ENCODE results near the gene PIP5KL1.

Gene PIP5KL1

DNA sequence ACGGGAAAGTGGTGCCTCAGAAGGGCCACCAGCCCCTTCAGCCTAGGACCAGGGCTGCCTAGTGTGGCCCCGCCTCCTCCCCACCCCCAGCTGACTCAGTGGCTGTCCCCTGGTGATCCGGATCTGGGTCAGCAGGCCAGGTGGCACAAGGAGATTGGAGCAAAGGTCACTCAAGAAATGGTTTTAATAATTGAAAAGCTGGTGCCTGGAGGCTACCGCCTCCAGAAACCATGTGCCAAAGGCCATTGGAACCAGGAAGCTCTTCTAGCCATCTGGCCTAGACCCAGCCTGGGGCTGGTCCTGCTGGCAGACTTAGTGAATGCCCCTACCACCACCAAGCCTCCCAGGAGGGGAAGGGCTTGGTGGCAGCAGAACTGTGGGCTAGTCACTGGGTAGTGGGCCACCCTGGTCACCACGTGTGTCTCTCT lies 15.2 kb downstream of the PIP5KL1 start:
- no peak for DNase-seq
- no peaks in the 10 kb centered on the region for H3K36me3 ChIP-seq (ENCODE audit: control insufficient read depth, insufficient read depth, low read length)
- H3K56ac ChIP-seq (ENCODE audit: low read length) = no peak overlapping the region
- H2BK15ac ChIP-seq (replicated peaks; ENCODE audit: low read depth) = no peak overlapping the region
- H3K9ac ChIP-seq (ENCODE audit: low read length) = no peak overlapping the region
- H2BK5ac ChIP-seq (ENCODE audit: low read length) = no peak overlapping the region
- no peak overlapping the region for H3K4me3 ChIP-seq (ENCODE audit: low read length)
- H3K79me1 ChIP-seq (ENCODE audit: low read length) = no peaks in the 10 kb centered on the region
- WGBS (ENCODE audit: extremely low coverage, insufficient coverage, low lambda C conversion rate) = no CpG with 5 or more reads among the region's 5 CpGs
- H3K4me1 ChIP-seq (ENCODE audit: control insufficient read depth, low read depth, low read length) = no peaks in the 10 kb centered on the region
- no peak overlapping the region for H3K4me2 ChIP-seq (ENCODE audit: low read length)
- no peak overlapping the region for H2AK5ac ChIP-seq (ENCODE audit: low read length)
- H4K8ac ChIP-seq (ENCODE audit: low read depth, low read length) = no peak overlapping the region
- no peak overlapping the region for H3K27ac ChIP-seq (ENCODE audit: low read depth, low read length)
- no peak overlapping the region for H3K23ac ChIP-seq (ENCODE audit: low read length)
- no peak overlapping the region for H2BK120ac ChIP-seq (ENCODE audit: low read depth, low read length)
- H4K5ac ChIP-seq (ENCODE audit: low read length) = no peak overlapping the region
- no peaks in the 10 kb centered on the region for H3K79me2 ChIP-seq (ENCODE audit: control insufficient read depth, insufficient read depth, low read length)
- no peak overlapping the region for H3K18ac ChIP-seq (ENCODE audit: low read length)
- H3K4ac ChIP-seq (ENCODE audit: low read depth, low read length) = no peak overlapping the region
- H3K27me3 ChIP-seq (ENCODE audit: insufficient read depth, low read length, poor library complexity) = no peaks in the 10 kb centered on the region

DNA sequence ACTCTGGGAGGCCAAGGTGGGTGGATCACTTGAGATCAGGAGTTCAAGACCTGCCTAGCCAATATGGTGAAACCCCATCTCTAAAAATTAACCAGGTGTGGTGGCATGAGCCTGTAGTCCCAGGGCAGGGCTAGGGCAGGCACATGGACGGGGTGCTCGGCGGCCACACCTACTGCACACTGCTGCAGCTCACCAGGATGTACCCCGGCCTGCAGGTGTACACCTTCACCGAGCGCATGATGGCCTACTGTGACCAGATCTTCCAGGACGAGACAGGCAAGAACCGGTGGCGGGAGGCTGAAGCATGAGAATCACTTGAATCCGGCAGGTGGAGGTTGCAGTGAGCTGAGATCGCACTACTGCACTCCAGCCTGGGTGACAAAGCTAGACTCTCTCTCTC lies 16.9 kb downstream of the PIP5KL1 start:
- Histone ChIP-seq H3K18ac (ENCODE audit: low read length) (no peak overlapping the region), H2BK15ac (replicated peaks; ENCODE audit: low read depth) (no peak overlapping the region), H3K4me2 (ENCODE audit: low read length) (no peak overlapping the region), H3K79me1 (ENCODE audit: low read length) (no peaks in the 10 kb centered on the region), H2BK5ac (ENCODE audit: low read length) (no peak overlapping the region), H4K5ac (ENCODE audit: low read length) (no peak overlapping the region), H3K23ac (ENCODE audit: low read length) (no peak overlapping the region), H3K36me3 (ENCODE audit: control insufficient read depth, insufficient read depth, low read length) (no peaks in the 10 kb centered on the region), H3K4ac (ENCODE audit: low read depth, low read length) (no peak overlapping the region), H3K4me1 (ENCODE audit: control insufficient read depth, low read depth, low read length) (no peaks in the 10 kb centered on the region), H2BK120ac (ENCODE audit: low read depth, low read length) (no peak overlapping the region), H2AK5ac (ENCODE audit: low read length) (no peak overlapping the region), H4K8ac (ENCODE audit: low read depth, low read length) (no peak overlapping the region), H3K9ac (ENCODE audit: low read length) (no peak overlapping the region), H3K27ac (ENCODE audit: low read depth, low read length) (no peak overlapping the region), H3K27me3 (ENCODE audit: insufficient read depth, low read length, poor library complexity) (no peaks in the 10 kb centered on the region), H3K56ac (ENCODE audit: low read length) (no peak overlapping the region), H3K79me2 (ENCODE audit: control insufficient read depth, insufficient read depth, low read length) (no peaks in the 10 kb centered on the region), H3K4me3 (ENCODE audit: low read length) (no peak overlapping the region)
- no peak for DNase-seq
- WGBS (ENCODE audit: extremely low coverage, insufficient coverage, low lambda C conversion rate) = no CpG with 5 or more reads among the region's 11 CpGs

DNA sequence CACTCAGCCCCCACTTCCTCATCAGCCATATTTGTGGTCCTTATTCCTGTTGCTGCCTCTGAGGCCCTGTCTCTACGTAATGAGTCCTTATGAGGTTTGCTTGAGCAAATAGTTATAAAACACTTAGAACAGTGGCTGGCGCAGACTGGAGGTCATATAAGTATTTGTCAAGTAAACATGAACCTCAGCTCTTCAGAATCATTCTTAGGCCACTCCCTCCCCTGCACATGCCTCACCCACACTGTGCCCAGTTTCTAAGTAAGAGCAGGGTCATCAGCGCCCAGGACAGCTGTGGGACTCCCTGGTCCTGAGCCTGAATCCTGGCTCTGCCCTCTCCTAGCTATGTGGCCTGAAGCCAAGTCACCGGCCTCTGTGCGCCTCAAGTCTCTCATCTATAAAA lies 17.7 kb downstream of the PIP5KL1 start:
- Histone ChIP-seq H4K5ac (ENCODE audit: low read length) (no peak overlapping the region), H3K23ac (ENCODE audit: low read length) (no peak overlapping the region), H3K4me3 (ENCODE audit: low read length) (no peak overlapping the region), H2BK15ac (replicated peaks; ENCODE audit: low read depth) (no peak overlapping the region), H3K4me2 (ENCODE audit: low read length) (no peak overlapping the region), H2BK120ac (ENCODE audit: low read depth, low read length) (no peak overlapping the region), H3K36me3 (ENCODE audit: control insufficient read depth, insufficient read depth, low read length) (no peaks in the 10 kb centered on the region), H3K18ac (ENCODE audit: low read length) (no peak overlapping the region), H3K79me2 (ENCODE audit: control insufficient read depth, insufficient read depth, low read length) (no peaks in the 10 kb centered on the region), H3K27ac (ENCODE audit: low read depth, low read length) (no peak overlapping the region), H2AK5ac (ENCODE audit: low read length) (no peak overlapping the region), H3K56ac (ENCODE audit: low read length) (no peak overlapping the region), H3K27me3 (ENCODE audit: insufficient read depth, low read length, poor library complexity) (no peaks in the 10 kb centered on the region), H3K9ac (ENCODE audit: low read length) (no peak overlapping the region), H4K8ac (ENCODE audit: low read depth, low read length) (no peak overlapping the region), H2BK5ac (ENCODE audit: low read length) (no peak overlapping the region), H3K79me1 (ENCODE audit: low read length) (no peaks in the 10 kb centered on the region), H3K4me1 (ENCODE audit: control insufficient read depth, low read depth, low read length) (no peaks in the 10 kb centered on the region), H3K4ac (ENCODE audit: low read depth, low read length) (no peak overlapping the region)
- no CpG with 5 or more reads among the region's 5 CpGs for WGBS (ENCODE audit: extremely low coverage, insufficient coverage, low lambda C conversion rate)
- no peak for DNase-seq

DNA sequence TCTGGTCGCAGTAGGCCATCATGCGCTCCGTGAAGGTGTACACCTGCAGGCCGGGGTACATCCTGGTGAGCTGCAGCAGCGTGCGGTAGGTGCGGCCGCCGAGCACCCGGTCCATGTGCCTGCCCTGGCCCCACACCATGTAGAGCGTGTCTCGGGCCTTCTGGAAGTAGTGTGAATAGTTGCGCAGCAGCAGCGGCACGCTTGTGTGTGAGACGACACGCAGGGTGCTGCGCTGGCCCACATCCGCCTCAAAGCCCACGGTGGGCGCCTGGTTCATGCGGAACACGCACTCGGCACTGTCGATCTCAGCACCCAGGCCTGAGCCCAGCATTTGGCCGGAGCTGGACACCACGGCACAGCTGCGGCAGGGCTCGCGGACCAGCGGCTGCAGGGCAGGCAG lies 18.3 kb downstream of the PIP5KL1 start:
- H2BK120ac ChIP-seq (ENCODE audit: low read depth, low read length) = no peak overlapping the region
- no peak overlapping the region for H2AK5ac ChIP-seq (ENCODE audit: low read length)
- H2BK5ac ChIP-seq (ENCODE audit: low read length) = no peak overlapping the region
- no peaks in the 10 kb centered on the region for H3K79me2 ChIP-seq (ENCODE audit: control insufficient read depth, insufficient read depth, low read length)
- no peak overlapping the region for H3K56ac ChIP-seq (ENCODE audit: low read length)
- H3K27me3 ChIP-seq (ENCODE audit: insufficient read depth, low read length, poor library complexity) = no peaks in the 10 kb centered on the region
- no peak overlapping the region for H4K8ac ChIP-seq (ENCODE audit: low read depth, low read length)
- H3K4me1 ChIP-seq (ENCODE audit: control insufficient read depth, low read depth, low read length) = no peaks in the 10 kb centered on the region
- H2BK15ac ChIP-seq (replicated peaks; ENCODE audit: low read depth) = no peak overlapping the region
- H3K23ac ChIP-seq (ENCODE audit: low read length) = no peak overlapping the region
- no peaks in the 10 kb centered on the region for H3K79me1 ChIP-seq (ENCODE audit: low read length)
- no peak overlapping the region for H3K18ac ChIP-seq (ENCODE audit: low read length)
- no peak overlapping the region for H3K27ac ChIP-seq (ENCODE audit: low read depth, low read length)
- H3K4me2 ChIP-seq (ENCODE audit: low read length) = no peak overlapping the region
- H4K5ac ChIP-seq (ENCODE audit: low read length) = no peak overlapping the region
- H3K36me3 ChIP-seq (ENCODE audit: control insufficient read depth, insufficient read depth, low read length) = no peaks in the 10 kb centered on the region
- H3K4me3 ChIP-seq (ENCODE audit: low read length) = no peak overlapping the region
- H3K9ac ChIP-seq (ENCODE audit: low read length) = no peak overlapping the region
- no peak overlapping the region for H3K4ac ChIP-seq (ENCODE audit: low read depth, low read length)
- no peak for DNase-seq
- no CpG with 5 or more reads among the region's 31 CpGs for WGBS (ENCODE audit: extremely low coverage, insufficient coverage, low lambda C conversion rate)

DNA sequence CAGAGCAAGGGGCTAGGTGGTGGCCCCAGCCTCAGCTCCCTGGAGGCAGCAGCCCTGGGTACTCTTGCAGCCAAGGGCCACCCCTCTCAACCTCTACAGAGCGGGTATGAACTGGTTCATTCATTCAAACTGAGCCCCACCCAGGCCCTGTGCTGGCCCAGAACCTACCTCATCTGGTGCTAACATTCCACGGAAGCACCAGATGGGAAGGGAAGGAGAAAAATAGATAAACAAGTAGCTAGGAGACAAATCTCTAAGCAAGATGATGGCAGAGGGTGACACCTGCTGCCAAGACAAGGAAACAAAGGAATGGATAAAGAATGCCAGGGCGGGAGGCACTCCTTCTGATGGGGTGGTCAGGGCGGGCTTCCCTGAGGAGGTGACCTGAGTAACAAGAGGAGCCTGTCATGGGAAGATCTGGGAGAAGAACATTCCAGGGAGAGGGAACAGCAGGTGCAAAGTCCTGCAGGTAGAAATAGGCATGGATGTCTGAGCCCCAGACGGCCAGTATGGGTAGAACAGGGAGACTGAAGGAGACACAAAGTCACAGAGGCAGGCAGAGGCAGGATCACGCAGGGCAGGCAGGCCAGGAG lies 19.9 kb downstream of the PIP5KL1 start:
- H4K8ac ChIP-seq (ENCODE audit: low read depth, low read length) = no peak overlapping the region
- no peak overlapping the region for H2BK120ac ChIP-seq (ENCODE audit: low read depth, low read length)
- no peak overlapping the region for H4K5ac ChIP-seq (ENCODE audit: low read length)
- WGBS (ENCODE audit: extremely low coverage, insufficient coverage, low lambda C conversion rate) = no CpG with 5 or more reads among the region's 6 CpGs
- H3K4ac ChIP-seq (ENCODE audit: low read depth, low read length) = no peak overlapping the region
- H3K56ac ChIP-seq (ENCODE audit: low read length) = no peak overlapping the region
- no peaks in the 10 kb centered on the region for H3K79me1 ChIP-seq (ENCODE audit: low read length)
- no peak overlapping the region for H3K27ac ChIP-seq (ENCODE audit: low read depth, low read length)
- no peaks in the 10 kb centered on the region for H3K79me2 ChIP-seq (ENCODE audit: control insufficient read depth, insufficient read depth, low read length)
- H2BK5ac ChIP-seq (ENCODE audit: low read length) = no peak overlapping the region
- no peaks in the 10 kb centered on the region for H3K36me3 ChIP-seq (ENCODE audit: control insufficient read depth, insufficient read depth, low read length)
- no peak overlapping the region for H2AK5ac ChIP-seq (ENCODE audit: low read length)
- H3K23ac ChIP-seq (ENCODE audit: low read length) = no peak overlapping the region
- no peak overlapping the region for H2BK15ac ChIP-seq (replicated peaks; ENCODE audit: low read depth)
- H3K4me2 ChIP-seq (ENCODE audit: low read length) = no peak overlapping the region
- no peaks in the 10 kb centered on the region for H3K4me1 ChIP-seq (ENCODE audit: control insufficient read depth, low read depth, low read length)
- H3K4me3 ChIP-seq (ENCODE audit: low read length) = no peak overlapping the region
- H3K27me3 ChIP-seq (ENCODE audit: insufficient read depth, low read length, poor library complexity) = no peaks in the 10 kb centered on the region
- peak; percentile 59 for DNase-seq
- no peak overlapping the region for H3K9ac ChIP-seq (ENCODE audit: low read length)
- no peak overlapping the region for H3K18ac ChIP-seq (ENCODE audit: low read length)

DNA sequence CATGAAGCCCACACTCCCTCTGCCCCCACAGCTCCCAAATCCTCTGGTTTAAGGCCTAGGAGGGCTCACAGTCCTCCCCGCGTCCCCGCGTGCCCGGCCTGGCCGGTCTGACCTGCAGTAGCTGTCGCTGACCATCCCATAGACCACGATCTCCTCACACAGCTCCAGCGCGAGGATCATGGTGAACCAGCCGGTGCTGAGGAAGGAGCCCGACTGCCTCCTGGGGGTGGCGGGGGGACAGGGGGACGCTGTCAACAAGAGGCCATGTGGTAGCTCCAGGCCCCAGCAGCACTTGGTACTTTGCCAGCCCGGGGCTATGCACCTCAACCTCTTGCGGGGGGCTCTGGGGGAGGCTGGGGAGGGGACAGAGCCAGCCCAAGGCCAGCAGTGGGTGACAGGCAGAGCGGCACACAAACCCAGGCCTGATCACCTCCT lies 20.7 kb downstream of the PIP5KL1 start:
- H3K4me3 ChIP-seq (ENCODE audit: low read length) = no peak overlapping the region
- no peaks in the 10 kb centered on the region for H3K79me1 ChIP-seq (ENCODE audit: low read length)
- H2BK5ac ChIP-seq (ENCODE audit: low read length) = no peak overlapping the region
- WGBS (ENCODE audit: extremely low coverage, insufficient coverage, low lambda C conversion rate) = no CpG with 5 or more reads among the region's 17 CpGs
- no peak overlapping the region for H2BK15ac ChIP-seq (replicated peaks; ENCODE audit: low read depth)
- no peak overlapping the region for H3K9ac ChIP-seq (ENCODE audit: low read length)
- no peak overlapping the region for H3K4ac ChIP-seq (ENCODE audit: low read depth, low read length)
- no peak overlapping the region for H3K23ac ChIP-seq (ENCODE audit: low read length)
- H2AK5ac ChIP-seq (ENCODE audit: low read length) = no peak overlapping the region
- DNase-seq = no peak
- H3K18ac ChIP-seq (ENCODE audit: low read length) = no peak overlapping the region
- no peak overlapping the region for H2BK120ac ChIP-seq (ENCODE audit: low read depth, low read length)
- H3K4me1 ChIP-seq (ENCODE audit: control insufficient read depth, low read depth, low read length) = no peaks in the 10 kb centered on the region
- no peak overlapping the region for H4K8ac ChIP-seq (ENCODE audit: low read depth, low read length)
- H3K56ac ChIP-seq (ENCODE audit: low read length) = no peak overlapping the region
- no peaks in the 10 kb centered on the region for H3K36me3 ChIP-seq (ENCODE audit: control insufficient read depth, insufficient read depth, low read length)
- H3K27ac ChIP-seq (ENCODE audit: low read depth, low read length) = no peak overlapping the region
- H3K27me3 ChIP-seq (ENCODE audit: insufficient read depth, low read length, poor library complexity) = no peaks in the 10 kb centered on the region
- H3K4me2 ChIP-seq (ENCODE audit: low read length) = no peak overlapping the region
- H4K5ac ChIP-seq (ENCODE audit: low read length) = no peak overlapping the region
- no peaks in the 10 kb centered on the region for H3K79me2 ChIP-seq (ENCODE audit: control insufficient read depth, insufficient read depth, low read length)
